NCI-H1694 (cell line): ENCODE data around the gene MZT1.
A peak's percentile ranks its signal among the peaks of the same experiment; 100 is the strongest.
"Not testable (repeated sequence)": the region's sequence is repeated elsewhere in the genome, so short reads cannot be mapped to it uniquely, and the experiment has no call there.

Source experiments
- DNase-seq: peaks from one replicate; lab custom pipeline; 2025; lab: John Stamatoyannopoulos, UW

MZT1 gene, protein sequence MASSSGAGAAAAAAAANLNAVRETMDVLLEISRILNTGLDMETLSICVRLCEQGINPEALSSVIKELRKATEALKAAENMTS

DNA sequence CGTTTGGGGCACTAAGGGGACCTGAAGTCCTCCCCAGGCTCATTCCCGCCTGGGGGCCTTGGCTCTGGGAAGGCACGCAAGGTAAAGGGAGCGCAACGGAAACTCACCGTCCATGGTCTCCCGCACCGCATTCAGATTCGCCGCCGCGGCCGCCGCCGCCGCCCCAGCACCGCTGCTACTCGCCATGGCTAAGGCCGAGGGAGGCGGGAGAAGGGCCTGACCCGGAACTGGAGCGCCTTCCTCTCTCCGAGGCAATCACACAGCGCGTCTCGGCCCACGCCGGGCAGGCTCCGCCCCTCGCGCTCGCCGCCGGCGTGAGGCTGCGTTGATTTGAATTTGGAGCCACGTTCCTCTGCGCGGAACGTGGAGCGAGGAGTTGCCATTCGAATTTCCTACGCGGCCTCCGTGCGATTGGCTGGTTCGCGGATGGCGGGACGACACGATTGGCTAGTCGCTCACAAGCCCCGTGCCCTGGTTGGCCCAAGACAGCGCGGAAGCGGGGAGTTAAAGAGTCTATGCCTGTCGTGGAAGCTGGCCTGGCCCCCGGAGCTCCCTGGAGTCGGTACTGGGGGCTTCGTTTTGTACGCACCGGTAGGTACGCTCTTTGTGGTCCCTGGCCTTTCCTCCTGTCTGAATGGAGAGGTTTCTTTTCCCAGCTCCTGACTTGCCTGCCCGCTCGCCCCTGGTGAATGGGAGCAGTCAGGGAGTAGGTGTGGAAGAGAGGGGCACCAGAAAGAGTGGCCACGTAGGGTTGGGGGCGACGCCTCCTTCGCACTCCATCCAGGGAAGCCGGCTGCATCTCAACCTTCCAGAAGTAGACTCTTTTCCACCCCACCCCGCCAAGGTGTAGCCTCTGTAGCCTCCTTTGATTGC lies at the start of gene MZT1, which contains the start of gene BORA:
TSS of gene MZT1 (minus strand) at position 213 of the 873 bp plus-strand sequence. CDS start at position 186, 27 bp downstream.
TSS of gene BORA (plus strand) at position 507 of the 873 bp plus-strand sequence. CDS start 1,018 bp downstream, outside the sequence.
- peak; percentile 92 for DNase-seq

GRCh38 chr13:72774019-72774418 lies 46.6 kb upstream of the MZT1 start:
- DNase-seq = no peak

DNA sequence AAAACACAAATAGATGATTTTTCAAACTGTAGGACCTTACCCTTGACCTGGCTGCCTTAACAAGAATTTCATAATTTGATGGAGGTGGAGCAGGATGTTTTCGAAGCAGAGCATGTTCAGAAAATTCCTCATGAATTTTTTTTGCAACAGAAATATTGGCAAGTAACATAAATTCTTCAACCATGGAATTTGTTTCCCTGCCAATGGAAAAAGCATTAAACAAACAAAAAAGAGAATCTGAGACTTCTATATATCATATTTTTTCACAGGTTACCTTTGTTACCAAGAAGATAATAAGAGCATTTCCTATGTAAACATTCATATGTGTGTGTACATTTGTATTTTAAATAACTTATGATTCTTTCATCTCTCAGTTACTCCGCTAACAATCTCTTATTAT lies 36.0 kb upstream of the MZT1 start:
- no peak for DNase-seq

GRCh38 chr13:72760189-72760588 lies 32.8 kb upstream of the MZT1 start:
- no peak for DNase-seq

GRCh38 chr13:72757792-72758535 lies 30.5 kb upstream of the MZT1 start:
- no peak for DNase-seq

GRCh38 chr13:72754111-72754510 lies 26.7 kb upstream of the MZT1 start:
- DNase-seq = no peak

GRCh38 chr13:72751220-72751619 lies 23.8 kb upstream of the MZT1 start:
- DNase-seq = no peak

GRCh38 chr13:72745260-72745659 lies 17.8 kb upstream of the MZT1 start:
- DNase-seq = no peak

DNA sequence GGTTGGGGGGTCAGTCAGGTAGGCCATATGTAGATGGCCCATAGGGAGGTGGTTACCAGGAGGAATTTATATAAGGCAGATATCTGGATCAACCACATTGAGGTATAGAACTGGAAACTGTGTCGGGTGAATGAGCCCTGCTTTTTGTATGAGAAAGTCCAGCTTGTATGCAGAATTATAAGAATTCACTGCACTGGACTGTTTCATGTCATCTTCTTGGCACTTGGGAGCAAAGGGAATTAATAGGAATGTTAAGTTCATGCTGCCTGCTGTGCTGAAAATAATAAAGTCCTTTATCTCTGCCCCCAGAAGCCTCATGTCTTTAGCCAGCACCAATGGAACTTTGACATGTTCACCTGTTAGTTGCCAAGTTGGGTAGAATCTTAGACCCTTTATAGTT lies 12.6 kb upstream of the MZT1 start:
- DNase-seq = no peak

DNA sequence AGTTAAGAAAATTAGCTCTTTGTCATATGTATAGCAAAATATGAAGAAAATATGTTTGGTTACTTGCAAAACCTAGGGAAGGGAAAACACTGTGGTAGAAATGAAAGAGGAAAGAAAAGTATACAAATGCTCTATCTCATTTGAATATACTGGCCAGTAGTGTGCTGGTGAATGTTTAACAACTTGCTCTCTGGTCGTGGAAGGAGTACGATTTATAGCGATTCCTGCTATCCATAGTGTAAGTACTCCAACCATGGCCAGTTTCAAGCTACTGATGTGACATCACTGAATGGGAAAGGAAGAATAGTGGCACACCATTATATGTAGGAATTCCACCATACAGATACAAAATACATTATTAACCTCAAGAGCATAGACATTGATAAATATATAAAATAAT lies 9.6 kb upstream of the MZT1 start:
- DNase-seq = no peak

GRCh38 chr13:72728290-72728605 lies 819 bp upstream of the MZT1 start:
- no peak for DNase-seq

- no peak for DNase-seq
Observed at GRCh38 chr13:72726726-72727416, 558 bp downstream of the MZT1 start.

GRCh38 chr13:72726185-72726584 lies 1.2 kb downstream of the MZT1 start:
- DNase-seq = not testable (repeated sequence)

GRCh38 chr13:72716776-72717175 lies 10.7 kb downstream of the MZT1 start:
- no peak for DNase-seq

GRCh38 chr13:72700509-72700908 lies 26.9 kb downstream of the MZT1 start:
- no peak for DNase-seq

GRCh38 chr13:72698164-72698563 lies 29.3 kb downstream of the MZT1 start:
- no peak for DNase-seq

GRCh38 chr13:72696579-72696978 lies 30.9 kb downstream of the MZT1 start:
- DNase-seq = peak; percentile 39

GRCh38 chr13:72694314-72694713 lies 33.1 kb downstream of the MZT1 start:
- no peak for DNase-seq

- DNase-seq = no peak
Observed at GRCh38 chr13:72693832-72694231, 33.6 kb downstream of the MZT1 start.

DNA sequence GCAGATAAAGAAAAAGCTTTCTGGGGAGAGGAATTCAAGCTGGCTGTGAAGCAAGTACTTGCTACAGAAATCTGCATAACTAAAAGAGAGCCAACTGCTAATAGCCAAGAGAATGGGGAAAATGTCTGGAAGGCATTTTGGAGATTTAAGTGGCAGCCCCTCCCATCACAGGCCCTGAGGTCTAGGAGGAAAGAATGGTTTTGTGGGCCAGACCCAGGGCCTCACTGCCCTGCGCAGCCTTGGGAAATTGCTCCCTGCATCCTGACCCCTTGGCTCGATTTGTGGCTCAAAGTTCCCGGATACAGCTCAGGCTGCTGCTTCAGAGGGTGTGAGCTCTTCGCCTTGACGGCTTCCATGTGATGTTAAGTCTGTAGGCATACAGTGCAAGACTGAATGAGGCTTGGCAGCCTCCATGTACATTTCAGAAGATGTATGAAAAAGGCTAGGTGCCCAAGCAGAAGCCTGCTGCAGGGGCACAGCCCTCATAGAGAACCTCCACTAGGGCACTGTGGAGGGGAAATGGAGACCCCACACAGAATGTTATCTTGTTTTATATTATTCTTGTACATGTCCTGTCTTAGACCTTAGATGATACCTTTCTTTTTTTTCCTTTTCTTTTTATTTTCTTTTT lies 34.4 kb downstream of the MZT1 start:
- DNase-seq = no peak

GRCh38 chr13:72689181-72689696 lies 38.2 kb downstream of the MZT1 start:
- DNase-seq = no peak

DNA sequence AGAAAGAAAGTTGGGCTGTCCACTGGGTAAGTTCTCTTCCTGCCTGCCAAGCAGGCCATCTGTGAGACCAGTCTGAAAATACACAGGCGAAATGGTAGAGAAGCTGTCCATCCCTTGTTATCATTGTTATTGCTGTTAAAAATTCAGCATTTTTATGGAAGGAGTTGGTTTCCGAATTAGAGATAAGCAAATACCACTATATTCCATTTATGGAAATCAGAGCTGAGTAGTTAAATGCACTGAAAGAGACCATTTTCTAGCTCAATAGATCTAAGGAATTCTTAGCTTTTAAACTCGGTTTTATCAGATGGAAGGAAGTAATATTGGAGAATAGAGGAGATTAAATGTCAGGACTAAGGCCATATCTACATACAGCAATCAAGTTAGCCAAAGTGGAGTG lies 40.7 kb downstream of the MZT1 start:
- no peak for DNase-seq
